GM23338 (cell line): ENCODE results near the gene TTC22. TPM values are rescaled to one million over a fixed set of nuclear protein-coding genes. Genes with fewer than 3 reads are reported as not detected.

Experiments
- ATAC-seq: fragments of 200-7000 bp; cut with Tn5 transposase; 3 replicates; pipeline ENCODE4 v1.9.1; 2020
- DNase-seq: peaks from one replicate; pipeline ENCODE4 v3.0.0-alpha.2; 2015; ENCODE audit warnings: low spot score
- H2AFZ ChIP-seq: fragments of 200-600 bp; sonication (generic); 2 replicates; pipeline ENCODE4 v1.8.0; 2016; ENCODE audit warnings: antibody characterized with exemption, mild to moderate bottlenecking, moderate library complexity
- H3F3A ChIP-seq: fragments of 200-600 bp; sonication (generic); replicated peaks from 2 replicates; pipeline ENCODE4 v1.8.0; 2017; ENCODE audit warnings: antibody characterized with exemption, mixed run types, low read depth
- H3K27ac ChIP-seq: fragments of 200-600 bp; sonication (generic); 2 replicates; pipeline ENCODE4 v1.6.1; 2016; ENCODE audit warnings: low read depth
- H3K27me3 ChIP-seq: fragments of 200-600 bp; sonication (generic); 2 replicates; pipeline ENCODE4 v1.8.0; 2016; ENCODE audit warnings: mild to moderate bottlenecking, mixed run types, moderate library complexity; ENCODE audit not compliant: insufficient read depth
- H3K36me3 ChIP-seq: fragments of 200-600 bp; sonication (generic); 2 replicates; pipeline ENCODE4 v1.8.0; 2016; ENCODE audit warnings: mild to moderate bottlenecking; ENCODE audit not compliant: insufficient read depth
- H3K4me1 ChIP-seq: fragments of 200-600 bp; sonication (generic); 2 replicates; pipeline ENCODE4 v1.8.0; 2016; ENCODE audit warnings: mild to moderate bottlenecking, moderate library complexity; ENCODE audit not compliant: insufficient read depth
- H3K4me2 ChIP-seq: fragments of 200-600 bp; sonication (generic); 2 replicates; pipeline ENCODE4 v1.7.1; 2017; ENCODE audit warnings: mixed run types
- H3K4me3 ChIP-seq: fragments of 200-600 bp; sonication (generic); 2 replicates; pipeline ENCODE4 v1.6.1; 2016; ENCODE audit warnings: mixed run types
- H3K79me2 ChIP-seq: fragments of 200-600 bp; sonication (generic); replicated peaks from 2 replicates; pipeline ENCODE4 v1.8.0; 2017; ENCODE audit warnings: mild to moderate bottlenecking; ENCODE audit not compliant: insufficient read depth
- H3K9me2 ChIP-seq: fragments of 200-600 bp; sonication (generic); 2 replicates; pipeline ENCODE4 v1.8.0; 2017; ENCODE audit not compliant: insufficient read depth
- H4K20me1 ChIP-seq: fragments of 200-600 bp; sonication (generic); replicated peaks from 2 replicates; pipeline ENCODE4 v1.8.0; 2017; ENCODE audit warnings: mild to moderate bottlenecking; ENCODE audit not compliant: insufficient read depth
- H3K27ac Mint-ChIP-seq: 2 replicates; pipeline ENCODE4 v1.8.0; 2020; ENCODE audit warnings: inconsistent platforms, mild to moderate bottlenecking, moderate library complexity, mixed read lengths
- H3K27me3 Mint-ChIP-seq: 3 replicates; pipeline ENCODE4 v1.8.0; 2022; ENCODE audit warnings: low read depth, mild to moderate bottlenecking, moderate library complexity, mixed read lengths, inconsistent platforms; ENCODE audit not compliant: insufficient read depth, poor library complexity
- H3K36me3 Mint-ChIP-seq: 3 replicates; pipeline ENCODE4 v1.8.0; 2021; ENCODE audit warnings: low read depth, mild to moderate bottlenecking, inconsistent platforms, moderate library complexity, mixed read lengths
- H3K4me1 Mint-ChIP-seq: 3 replicates; pipeline ENCODE4 v1.8.0; 2020; ENCODE audit warnings: mild to moderate bottlenecking, inconsistent platforms, mixed read lengths
- H3K4me3 Mint-ChIP-seq: 3 replicates; pipeline ENCODE4 v1.8.0; 2021; ENCODE audit warnings: moderate library complexity, mild to moderate bottlenecking, inconsistent platforms, mixed read lengths
- H3K9me3 Mint-ChIP-seq: 3 replicates; pipeline ENCODE4 v1.8.0; 2020; ENCODE audit warnings: moderate library complexity, mild to moderate bottlenecking, inconsistent platforms, mixed read lengths
- CREB1 ChIP-seq: fragments of 250-450 bp; sonication (Bioruptor Pico); IDR thresholded peaks from 2 replicates; pipeline ENCODE4 v1.5.0; 2020; ENCODE audit warnings: low read depth, mild to moderate bottlenecking, moderate library complexity
- CTCF ChIP-seq, 2 experiments: fragments of 200-600 bp in 1 of 2; sonication (generic) in 1 of 2; conservative IDR thresholded peaks; 2 replicates each; pipeline versions ENCODE4 v1.5.1 to v1.6.1; 2016 to 2017; ENCODE audit warnings: antibody characterized with exemption in 2 of 2, low read depth in 2 of 2, mild to moderate bottlenecking in 2 of 2, moderate library complexity in 1 of 2
- ETS1 ChIP-seq: IDR thresholded peaks from 2 replicates; pipeline ENCODE4 v1.6.1; 2016; ENCODE audit warnings: antibody characterized with exemption
- EZH2 ChIP-seq: fragments of 200-600 bp; sonication (generic); IDR thresholded peaks from one replicate; pipeline ENCODE4 v1.8.0; 2017; ENCODE audit warnings: antibody characterized with exemption, mild to moderate bottlenecking, low read depth; ENCODE audit not compliant: unreplicated experiment
- EZH2phosphoT487 ChIP-seq: fragments of 200-600 bp; sonication (generic); IDR thresholded peaks from one replicate; pipeline ENCODE4 v1.8.1; 2018; ENCODE audit warnings: antibody characterized with exemption; ENCODE audit not compliant: unreplicated experiment
- JUNB ChIP-seq: IDR thresholded peaks from one replicate; pipeline ENCODE4 v1.6.1; 2016; ENCODE audit warnings: antibody characterized with exemption; ENCODE audit not compliant: unreplicated experiment
- NANOG ChIP-seq: IDR thresholded peaks from 2 replicates; pipeline ENCODE4 v1.6.1; 2016; ENCODE audit warnings: antibody characterized with exemption, borderline replicate concordance
- POLR2AphosphoS5 ChIP-seq: IDR thresholded peaks from 2 replicates; pipeline ENCODE4 v1.6.1; 2016; ENCODE audit warnings: antibody characterized with exemption, low read depth
- REST ChIP-seq: IDR thresholded peaks from one replicate; pipeline ENCODE4 v1.6.1; 2018; ENCODE audit warnings: antibody characterized with exemption; ENCODE audit not compliant: unreplicated experiment
- STAT1 ChIP-seq: IDR thresholded peaks from one replicate; pipeline ENCODE4 v1.6.1; 2016; ENCODE audit warnings: antibody characterized with exemption; ENCODE audit not compliant: unreplicated experiment
- ZNF114 ChIP-seq: fragments of 250-450 bp; sonication (Bioruptor Pico); IDR thresholded peaks from 2 replicates; pipeline ENCODE4 v1.5.0; 2020; ENCODE audit warnings: mild to moderate bottlenecking, moderate library complexity
- ZNF331 ChIP-seq: fragments of 250-450 bp; sonication (Bioruptor Pico); IDR thresholded peaks from 2 replicates; pipeline ENCODE4 v1.5.0; 2020; ENCODE audit warnings: low read depth, mild to moderate bottlenecking, moderate library complexity
- ZNF462 ChIP-seq: fragments of 250-450 bp; sonication (Bioruptor Pico); IDR thresholded peaks from 2 replicates; pipeline ENCODE4 v1.5.0; 2020; ENCODE audit warnings: mild to moderate bottlenecking, moderate library complexity
- polyA plus RNA-seq: library from polyadenylated mRNA; unstranded; fragments of >200 nt; fragmentation: Nextera tagmentation; extraction: Ambion mirVana; gene quantifications from 2 replicates; pipeline ENCODE4 v1.2.1, GENCODE V29; 2016
- total RNA-seq: library from RNA; depleted of rRNA; stranded (reverse); fragments of >200 nt; shearing (Covaris generic); gene quantifications from 2 replicates; pipeline ENCODE4 v1.2.3, GENCODE V29; 2014

TTC22 gene
- total and polyA plus RNA-seq, 2 experiments from 2014 or later = 1.2 to 2.5 TPM

- Histone ChIP-seq H3K4me1 (no peaks in the 10 kb centered on the region), H3K79me2 (no peaks in the 10 kb centered on the region), H3K4me3 (no peak overlapping the region), H2AFZ (no peak overlapping the region), H3K27ac (no peak overlapping the region), H3F3A (0 out of 2 replicates have a peak, but pooled peaks cover 4% of the 10 kb centered on the region), H3K9me2 (no peaks in the 10 kb centered on the region), H4K20me1 (no peaks in the 10 kb centered on the region; the same call in 1 of the 2 replicates), H3K4me2 (no peak overlapping the region), H3K36me3 (no peaks in the 10 kb centered on the region), H3K27me3 (no peaks in the 10 kb centered on the region)
- DNase-seq (no peak), ATAC-seq (no peak)
- H3K27ac Mint-ChIP-seq = no peak overlapping the region
- TF ChIP-seq CTCF (conservative IDR thresholded peaks at IDR 0.05; ENCODE audit: low read depth in 2 of 2) (no peak), ZNF114 (CRISPR knock-in tag) (no peak), NANOG (no peak), ZNF462 (no peak), ZNF331 (no peak), JUNB (no peak), EZH2 (no peak), STAT1 (no peak), EZH2phosphoT487 (no peak), CREB1 (CRISPR knock-in tag) (no peak), POLR2AphosphoS5 (no peak), REST (no peak), ETS1 (no peak)
- no peaks in the 10 kb centered on the region for H3K9me3 Mint-ChIP-seq
- no peaks in the 10 kb centered on the region for H3K4me1 Mint-ChIP-seq
- H3K4me3 Mint-ChIP-seq = no peak overlapping the region
- H3K36me3 Mint-ChIP-seq = no peaks in the 10 kb centered on the region; the same call in 2 of the 3 replicates
- no peaks in the 10 kb centered on the region for H3K27me3 Mint-ChIP-seq
Observed at GRCh38 chr1:54842206-54842915, 41.2 kb upstream of the TTC22 start.
